SK-N-SH treated with all-trans-retinoic acid at 6 μM for 48 hours (cell line): ENCODE data around the gene PNPLA7.

ENCODE experiments used
- ARNTL ChIP-seq: fragments of 450-650 bp; formaldehyde crosslinking; IDR thresholded peaks from 2 replicates; pipeline ENCODE4 v1.5.0; 2020; ENCODE audit warnings: low read depth, mild to moderate bottlenecking, moderate library complexity, borderline replicate concordance
- BACH2 ChIP-seq: fragments of 250-450 bp; sonication (Bioruptor Pico); IDR thresholded peaks from 2 replicates; pipeline ENCODE4 v1.9.0; 2021; ENCODE audit warnings: mild to moderate bottlenecking, borderline replicate concordance
- CSDC2 ChIP-seq: fragments of 250-450 bp; sonication (Bioruptor Pico); IDR thresholded peaks from 2 replicates; pipeline ENCODE4 v1.5.0; 2020; ENCODE audit warnings: mild to moderate bottlenecking, moderate library complexity
- ESRRG ChIP-seq: fragments of 250-450 bp; sonication (Bioruptor Pico); IDR thresholded peaks from 2 replicates; pipeline ENCODE4 v1.6.1; 2021; ENCODE audit warnings: mild to moderate bottlenecking
- OSR1 ChIP-seq: fragments of 250-450 bp; sonication (Bioruptor Pico); IDR thresholded peaks from 2 replicates; pipeline ENCODE4 v1.8.0; 2022; ENCODE audit warnings: moderate library complexity, mild to moderate bottlenecking, inconsistent platforms
- PPARA ChIP-seq: fragments of 250-450 bp; sonication (Bioruptor Pico); IDR thresholded peaks from 2 replicates; pipeline ENCODE4 v1.5.0; 2020; ENCODE audit warnings: mild to moderate bottlenecking, borderline replicate concordance
- RARB ChIP-seq: fragments of 250-450 bp; sonication (Bioruptor Pico); IDR thresholded peaks from 2 replicates; pipeline ENCODE4 v1.8.0; 2021; ENCODE audit warnings: mild to moderate bottlenecking, moderate library complexity
- ZFP3 ChIP-seq: fragments of 250-450 bp; sonication (Bioruptor Pico); IDR thresholded peaks from 2 replicates; pipeline ENCODE4 v1.5.0; 2020; ENCODE audit warnings: mild to moderate bottlenecking, moderate library complexity
- TF ChIP-seq, protein P1 (sequence below): fragments of 250-450 bp; sonication (Bioruptor Pico); IDR thresholded peaks from 2 replicates; pipeline ENCODE4 v1.8.0; 2020; ENCODE audit warnings: mild to moderate bottlenecking, moderate library complexity, borderline replicate concordance
- TF ChIP-seq, protein P2 (sequence below): fragments of 250-450 bp; sonication (Bioruptor Pico); IDR thresholded peaks from 2 replicates; pipeline ENCODE4 v1.8.0; 2021; ENCODE audit warnings: low read depth, mild to moderate bottlenecking, moderate library complexity, borderline replicate concordance

- TF ChIP-seq RARB (CRISPR knock-in tag) (no peak), CSDC2 (no peak), BACH2 (CRISPR knock-in tag) (no peak), ZFP3 (CRISPR knock-in tag) (no peak), ESRRG (CRISPR knock-in tag) (no peak), ARNTL (CRISPR knock-in tag) (no peak), PPARA (CRISPR knock-in tag) (no peak), OSR1 (CRISPR knock-in tag) (no peak)
- TF ChIP-seq, protein P1, sequence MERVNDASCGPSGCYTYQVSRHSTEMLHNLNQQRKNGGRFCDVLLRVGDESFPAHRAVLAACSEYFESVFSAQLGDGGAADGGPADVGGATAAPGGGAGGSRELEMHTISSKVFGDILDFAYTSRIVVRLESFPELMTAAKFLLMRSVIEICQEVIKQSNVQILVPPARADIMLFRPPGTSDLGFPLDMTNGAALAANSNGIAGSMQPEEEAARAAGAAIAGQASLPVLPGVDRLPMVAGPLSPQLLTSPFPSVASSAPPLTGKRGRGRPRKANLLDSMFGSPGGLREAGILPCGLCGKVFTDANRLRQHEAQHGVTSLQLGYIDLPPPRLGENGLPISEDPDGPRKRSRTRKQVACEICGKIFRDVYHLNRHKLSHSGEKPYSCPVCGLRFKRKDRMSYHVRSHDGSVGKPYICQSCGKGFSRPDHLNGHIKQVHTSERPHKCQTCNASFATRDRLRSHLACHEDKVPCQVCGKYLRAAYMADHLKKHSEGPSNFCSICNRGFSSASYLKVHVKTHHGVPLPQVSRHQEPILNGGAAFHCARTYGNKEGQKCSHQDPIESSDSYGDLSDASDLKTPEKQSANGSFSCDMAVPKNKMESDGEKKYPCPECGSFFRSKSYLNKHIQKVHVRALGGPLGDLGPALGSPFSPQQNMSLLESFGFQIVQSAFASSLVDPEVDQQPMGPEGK (CRISPR knock-in tag): no peak
- TF ChIP-seq, protein P2, sequence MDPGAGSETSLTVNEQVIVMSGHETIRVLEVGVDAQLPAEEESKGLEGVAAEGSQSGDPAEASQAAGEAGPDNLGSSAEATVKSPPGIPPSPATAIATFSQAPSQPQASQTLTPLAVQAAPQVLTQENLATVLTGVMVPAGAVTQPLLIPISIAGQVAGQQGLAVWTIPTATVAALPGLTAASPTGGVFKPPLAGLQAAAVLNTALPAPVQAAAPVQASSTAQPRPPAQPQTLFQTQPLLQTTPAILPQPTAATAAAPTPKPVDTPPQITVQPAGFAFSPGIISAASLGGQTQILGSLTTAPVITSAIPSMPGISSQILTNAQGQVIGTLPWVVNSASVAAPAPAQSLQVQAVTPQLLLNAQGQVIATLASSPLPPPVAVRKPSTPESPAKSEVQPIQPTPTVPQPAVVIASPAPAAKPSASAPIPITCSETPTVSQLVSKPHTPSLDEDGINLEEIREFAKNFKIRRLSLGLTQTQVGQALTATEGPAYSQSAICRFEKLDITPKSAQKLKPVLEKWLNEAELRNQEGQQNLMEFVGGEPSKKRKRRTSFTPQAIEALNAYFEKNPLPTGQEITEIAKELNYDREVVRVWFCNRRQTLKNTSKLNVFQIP (CRISPR knock-in tag): no peak
Observed at GRCh38 chr9:137524161-137524980, 25.8 kb downstream of the PNPLA7 start.
